Duodenal mucosa (tissue), 2 donors: ENCODE data around the gene FAM241A.

Experiments used
- H3K27ac ChIP-seq: one replicate; pipeline ENCODE4 v1.7.0; 2013; ENCODE audit warnings: low read depth, low read length
- H3K27me3 ChIP-seq, 2 donors: one replicate each; pipeline ENCODE4 v1.7.0; 2013; ENCODE audit warnings: low read length in 2 of 2, control low read depth in 1 of 2; ENCODE audit not compliant: insufficient read depth in 2 of 2, control insufficient read depth in 1 of 2
- H3K36me3 ChIP-seq, 2 donors: one replicate each; pipeline ENCODE4 v1.7.0; 2013; ENCODE audit warnings: low read length in 2 of 2, control low read depth in 1 of 2; ENCODE audit not compliant: insufficient read depth in 2 of 2, control insufficient read depth in 1 of 2
- H3K4me1 ChIP-seq, 2 donors: one replicate each; pipeline ENCODE4 v1.7.0; 2013; ENCODE audit warnings: low read length in 2 of 2, control low read depth in 1 of 2; ENCODE audit not compliant: insufficient read depth in 2 of 2, control insufficient read depth in 1 of 2
- H3K4me3 ChIP-seq, 2 donors: one replicate each; pipeline ENCODE4 v1.7.0; 2013; ENCODE audit warnings: low read length in 2 of 2, low read depth in 1 of 2
- H3K9ac ChIP-seq, 2 donors: one replicate each; pipeline ENCODE4 v1.7.0; 2013; ENCODE audit warnings: low read length in 2 of 2, low read depth in 1 of 2
- H3K9me3 ChIP-seq, 2 donors: one replicate each; pipeline ENCODE4 v1.7.0; 2013; ENCODE audit warnings: low read length in 2 of 2, control low read depth in 1 of 2; ENCODE audit not compliant: control insufficient read depth in 1 of 2

The FAM241A gene

GRCh38 chr4:112210777-112211176, 65.5 kb downstream of the FAM241A start:
- no peaks in the 10 kb centered on the region for H3K4me1 ChIP-seq
- no peaks in the 10 kb centered on the region for H3K36me3 ChIP-seq
- H3K4me3 ChIP-seq = no peak overlapping the region
- no peak overlapping the region for H3K27ac ChIP-seq
- H3K27me3 ChIP-seq = no peaks in the 10 kb centered on the region
- no peak overlapping the region for H3K9ac ChIP-seq
- no peaks in the 10 kb centered on the region for H3K9me3 ChIP-seq

GRCh38 chr4:112213091-112213490, 67.8 kb downstream of the FAM241A start:
- Histone ChIP-seq H3K9ac (no peak overlapping the region), H3K27me3 (no peaks in the 10 kb centered on the region), H3K27ac (no peak overlapping the region), H3K36me3 (no peaks in the 10 kb centered on the region), H3K9me3 (no peaks in the 10 kb centered on the region), H3K4me3 (no peak overlapping the region), H3K4me1 (no peaks in the 10 kb centered on the region)

DNA sequence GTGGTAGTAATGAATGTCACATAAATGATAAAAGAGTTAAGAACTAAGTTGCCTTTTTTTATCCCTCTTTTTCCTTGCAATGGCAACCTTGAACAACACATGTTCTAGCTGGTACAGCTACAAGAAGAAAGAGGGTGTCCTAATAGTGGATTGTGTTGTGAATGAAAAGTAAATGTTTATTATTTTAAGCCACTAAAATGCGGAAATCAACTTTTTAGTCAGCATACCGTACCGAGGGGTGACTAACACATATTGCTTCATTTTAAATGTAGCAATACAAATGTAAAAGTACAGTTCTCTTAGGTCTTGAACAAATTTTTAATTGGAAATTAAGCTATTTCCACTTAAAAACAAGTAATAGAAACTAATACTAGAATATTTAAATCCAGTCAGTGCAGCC, 68.6 kb downstream of the FAM241A start:
- no peak overlapping the region for H3K9ac ChIP-seq
- H3K9me3 ChIP-seq = no peaks in the 10 kb centered on the region
- no peak overlapping the region for H3K27ac ChIP-seq
- no peaks in the 10 kb centered on the region for H3K36me3 ChIP-seq
- H3K27me3 ChIP-seq = no peaks in the 10 kb centered on the region
- H3K4me3 ChIP-seq = no peak overlapping the region
- H3K4me1 ChIP-seq = no peaks in the 10 kb centered on the region

GRCh38 chr4:112214390-112215264, 69.4 kb downstream of the FAM241A start:
- Histone ChIP-seq H3K9me3 (no peaks in the 10 kb centered on the region), H3K27ac (no peak overlapping the region), H3K9ac (no peak overlapping the region), H3K4me1 (no peaks in the 10 kb centered on the region), H3K4me3 (no peak overlapping the region), H3K36me3 (no peaks in the 10 kb centered on the region), H3K27me3 (no peaks in the 10 kb centered on the region)

DNA sequence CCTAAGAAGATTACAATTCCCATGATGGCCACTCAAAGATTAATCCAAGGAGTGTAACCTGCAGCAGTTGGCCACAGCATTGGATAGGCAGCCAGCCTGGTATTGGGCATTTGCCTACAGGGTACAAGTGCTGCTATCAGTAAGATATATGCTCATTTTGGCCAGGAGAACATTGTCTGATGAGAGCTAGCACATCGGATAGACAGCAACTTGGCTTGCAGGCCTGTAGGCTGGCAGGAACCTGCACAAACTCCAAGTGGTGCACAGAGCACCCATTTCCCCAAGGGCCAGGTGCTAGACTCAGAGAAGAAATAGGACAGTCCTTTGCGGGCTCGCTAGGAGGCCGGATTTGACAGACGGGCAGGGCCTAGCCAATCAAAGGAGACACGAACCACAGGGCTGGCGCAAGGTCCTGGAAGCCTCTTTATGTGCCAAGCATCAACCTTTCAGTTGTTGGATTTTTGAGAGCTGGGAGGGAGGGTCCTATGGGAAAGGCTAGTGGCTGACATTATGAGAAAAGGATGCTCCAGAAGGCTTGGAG, 74.6 kb downstream of the FAM241A start:
- Histone ChIP-seq H3K27ac (no peak overlapping the region), H3K27me3 (no peaks in the 10 kb centered on the region), H3K9me3 (no peaks in the 10 kb centered on the region), H3K9ac (no peak overlapping the region), H3K4me1 (no peaks in the 10 kb centered on the region), H3K36me3 (no peaks in the 10 kb centered on the region), H3K4me3 (no peak overlapping the region)

- no peaks in the 10 kb centered on the region for H3K27me3 ChIP-seq
- H3K4me3 ChIP-seq = no peak overlapping the region
- H3K27ac ChIP-seq = no peak overlapping the region
- H3K4me1 ChIP-seq = no peaks in the 10 kb centered on the region
- H3K9ac ChIP-seq = no peak overlapping the region
- no peaks in the 10 kb centered on the region for H3K9me3 ChIP-seq
- H3K36me3 ChIP-seq = no peaks in the 10 kb centered on the region
These were observed 77.1 kb downstream of the FAM241A start for GRCh38 chr4:112222219-112222955.

GRCh38 chr4:112225157-112225556, 79.9 kb downstream of the FAM241A start:
- Histone ChIP-seq H3K27ac (no peak overlapping the region), H3K4me3 (no peak overlapping the region), H3K36me3 (no peaks in the 10 kb centered on the region), H3K27me3 (no peaks in the 10 kb centered on the region), H3K9ac (no peak overlapping the region), H3K9me3 (no peaks in the 10 kb centered on the region), H3K4me1 (peaks cover 0 to 2% of the 10 kb centered on the region in 2 donors)

- H3K4me3 ChIP-seq = peak overlapping the region; percentile 83 to 95
- H3K36me3 ChIP-seq = no peaks in the 10 kb centered on the region
These were observed 85.9 kb downstream of the FAM241A start for GRCh38 chr4:112230879-112231778.

DNA sequence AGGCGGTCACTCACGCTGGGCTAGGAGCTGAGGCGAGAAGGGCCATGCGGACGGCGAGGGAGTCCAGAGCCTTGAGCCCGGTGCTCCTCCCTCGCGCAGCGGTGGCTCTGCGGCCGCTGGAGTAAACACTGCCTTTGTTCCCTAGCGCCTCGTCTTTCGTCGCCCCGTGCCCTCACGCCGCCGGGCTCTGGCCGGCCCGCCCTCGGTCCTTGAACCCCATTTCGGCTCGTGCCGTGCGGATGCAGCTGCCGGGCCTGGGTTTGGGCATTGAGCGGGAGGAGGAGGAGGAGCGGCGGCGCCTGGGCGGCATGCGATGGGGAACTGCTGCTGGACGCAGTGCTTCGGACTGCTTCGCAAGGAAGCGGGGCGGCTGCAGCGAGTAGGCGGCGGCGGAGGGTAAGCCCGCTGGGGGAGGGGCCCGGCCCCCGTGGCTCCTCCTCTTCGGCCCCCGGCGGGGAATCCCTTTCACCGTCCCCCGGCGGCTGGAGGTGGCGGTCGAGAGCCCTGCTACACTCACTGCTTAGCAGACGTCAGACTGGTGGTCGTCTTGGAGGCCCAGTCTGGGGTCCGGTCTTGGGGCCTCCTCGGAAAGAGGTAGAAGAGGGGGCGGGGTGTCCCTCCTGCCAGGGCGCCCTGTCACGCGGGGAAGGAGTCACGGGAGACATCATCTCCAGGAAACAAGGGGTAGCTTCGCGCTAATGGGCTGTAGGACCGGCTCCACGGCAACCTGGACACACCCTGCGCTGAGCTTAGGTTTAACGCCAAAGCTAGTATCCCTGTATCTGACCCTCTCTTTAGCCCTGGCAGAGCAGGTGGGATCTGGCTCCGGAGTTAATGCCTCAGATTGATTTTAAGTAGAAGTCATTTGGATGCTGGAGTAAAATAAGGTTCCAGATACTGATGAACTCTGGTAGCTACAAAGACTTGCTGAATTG, 86.8 kb downstream of the FAM241A start, which contains the start of gene AP1AR:
Gene AP1AR (plus strand): TSS at position 9 of the 935 bp plus-strand sequence. CDS start 305 bp downstream, at position 314.
- Histone ChIP-seq H3K27ac (peak within 1 kb of the TSS; percentile 98), H3K9ac (peak within 1 kb of the TSS; percentile 86 to 94), H3K4me1 (peaks cover 15 to 18% of the 10 kb centered on the region in 2 donors), H3K4me3 (peak within 1 kb of the TSS; percentile 83 to 95), H3K36me3 (no peaks in the 10 kb centered on the region), H3K27me3 (no peaks in the 10 kb centered on the region), H3K9me3 (no peaks in the 10 kb centered on the region)

More at GRCh38 chr4:112230879-112231778, 85.9 kb downstream of the FAM241A start:
- Histone ChIP-seq H3K27ac (peak overlapping the region; percentile 98), H3K9ac (peak overlapping the region; percentile 86 to 94), H3K4me1 (peaks cover 15 to 18% of the 10 kb centered on the region in 2 donors), H3K9me3 (no peaks in the 10 kb centered on the region), H3K27me3 (no peaks in the 10 kb centered on the region)
